Ascending aorta (tissue), 2 donors: ENCODE results near the gene BMPR1A. TPM values are rescaled to one million over a fixed set of nuclear protein-coding genes. Genes with fewer than 3 reads are reported as not detected.
"Not testable (repeated sequence)": the region's sequence is repeated elsewhere in the genome, so short reads cannot be mapped to it uniquely, and the experiment has no call there.

Source experiments
- DNase-seq, 2 donors: peaks; one replicate each; pipeline ENCODE4 v3.0.0-alpha.2; 2019; ENCODE audit warnings: low spot score in 2 of 2
- H3K27ac ChIP-seq, 2 donors: fragments of 200-600 bp; sonication (generic); one replicate each; pipeline ENCODE4 v1.5.1; 2016 to 2017; ENCODE audit warnings: mild to moderate bottlenecking in 1 of 2
- H3K27me3 ChIP-seq: fragments of 200-600 bp; sonication (generic); one replicate; pipeline ENCODE4 v1.5.1; 2017
- H3K36me3 ChIP-seq, 2 donors: fragments of 200-600 bp; sonication (generic); one replicate each; pipeline ENCODE4 v1.5.1; 2016
- H3K4me1 ChIP-seq, 2 donors: fragments of 200-600 bp; sonication (generic); one replicate each; pipeline ENCODE4 v1.5.1; 2016 to 2017; ENCODE audit warnings: mild to moderate bottlenecking in 1 of 2
- H3K4me3 ChIP-seq, 2 donors: fragments of 200-600 bp; sonication (generic); one replicate each; pipeline ENCODE4 v1.5.1; 2016 to 2017; ENCODE audit warnings: mild to moderate bottlenecking in 1 of 2
- H3K9me3 ChIP-seq, 2 donors: fragments of 200-600 bp; sonication (generic); one replicate each; pipeline ENCODE4 v1.5.1; 2016
- intact Hi-C: fragments of 100-400 bp; cut with DNase I; formaldehyde crosslinking; loops from one replicate; pipeline ENCODE4 v1.15.1; 2023
- total RNA-seq: library from RNA; depleted of rRNA; stranded (reverse); fragments of >200 nt; gene quantifications from one replicate; pipeline ENCODE4 v1.1.0, GENCODE V29; 2016
- TF ChIP-seq, protein P1 (sequence below), 3 experiments: fragments of 200-600 bp in 2 of 3; fragments of 450-650 bp in 1 of 3; sonication (generic) in 2 of 3; IDR thresholded peaks; one replicate each; pipeline ENCODE4 v1.5.1; 2016 to 2019; ENCODE audit warnings: antibody characterized with exemption in 3 of 3, mild to moderate bottlenecking in 1 of 3, moderate library complexity in 1 of 3

Gene BMPR1A
- total RNA-seq, 1 donor from 2014 or later, result 12.9 TPM

GRCh38 chr10:86952106-86952505, 195.7 kb downstream of the BMPR1A start:
- peaks cover 34 to 49% of the 10 kb centered on the region in 2 donors for H3K4me1 ChIP-seq
- no peaks in the 10 kb centered on the region for H3K27me3 ChIP-seq
- DNase-seq, result peak in 1 of 2 donors; percentile 31
- no peak overlapping the region for H3K4me3 ChIP-seq
- TF ChIP-seq, protein P1, sequence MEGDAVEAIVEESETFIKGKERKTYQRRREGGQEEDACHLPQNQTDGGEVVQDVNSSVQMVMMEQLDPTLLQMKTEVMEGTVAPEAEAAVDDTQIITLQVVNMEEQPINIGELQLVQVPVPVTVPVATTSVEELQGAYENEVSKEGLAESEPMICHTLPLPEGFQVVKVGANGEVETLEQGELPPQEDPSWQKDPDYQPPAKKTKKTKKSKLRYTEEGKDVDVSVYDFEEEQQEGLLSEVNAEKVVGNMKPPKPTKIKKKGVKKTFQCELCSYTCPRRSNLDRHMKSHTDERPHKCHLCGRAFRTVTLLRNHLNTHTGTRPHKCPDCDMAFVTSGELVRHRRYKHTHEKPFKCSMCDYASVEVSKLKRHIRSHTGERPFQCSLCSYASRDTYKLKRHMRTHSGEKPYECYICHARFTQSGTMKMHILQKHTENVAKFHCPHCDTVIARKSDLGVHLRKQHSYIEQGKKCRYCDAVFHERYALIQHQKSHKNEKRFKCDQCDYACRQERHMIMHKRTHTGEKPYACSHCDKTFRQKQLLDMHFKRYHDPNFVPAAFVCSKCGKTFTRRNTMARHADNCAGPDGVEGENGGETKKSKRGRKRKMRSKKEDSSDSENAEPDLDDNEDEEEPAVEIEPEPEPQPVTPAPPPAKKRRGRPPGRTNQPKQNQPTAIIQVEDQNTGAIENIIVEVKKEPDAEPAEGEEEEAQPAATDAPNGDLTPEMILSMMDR (IDR thresholded peaks at IDR 0.05), result no peak
- peak overlapping the region; percentile 95 to 98 for H3K27ac ChIP-seq
- no peaks in the 10 kb centered on the region for H3K36me3 ChIP-seq
- intact Hi-C loops, result loop anchor here (10.0 kb wide), 1 partner anchor 427 kb away; the partner anchor contains the start of gene WAPL
- no peaks in the 10 kb centered on the region for H3K9me3 ChIP-seq

DNA sequence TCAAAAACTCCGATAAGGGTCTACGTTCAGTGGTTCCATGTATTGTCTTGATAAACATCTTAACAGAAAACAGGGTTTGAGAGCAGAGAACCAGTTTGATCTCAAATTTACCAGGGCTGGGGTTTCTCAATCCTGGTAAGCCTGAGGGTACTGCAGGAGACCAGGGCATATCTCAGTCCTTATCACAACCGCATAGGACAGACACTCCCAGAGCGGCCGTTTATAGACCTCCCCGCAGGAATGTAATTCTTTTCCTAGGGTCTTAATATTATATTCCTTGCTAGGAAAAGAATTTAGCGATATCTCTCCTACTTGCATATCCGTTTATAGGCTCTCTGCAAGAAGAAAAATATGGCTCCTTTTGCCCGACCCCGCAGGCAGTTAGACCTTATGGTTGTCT, 196.3 kb downstream of the BMPR1A start:
- Histone ChIP-seq H3K27ac (peak overlapping the region; percentile 95 to 98), H3K4me1 (peaks cover 40 to 54% of the 10 kb centered on the region in 2 donors)
- not testable (repeated sequence) for H3K36me3 ChIP-seq, H3K9me3 ChIP-seq, H3K4me3 ChIP-seq, H3K27me3 ChIP-seq, DNase-seq
- intact Hi-C loops, result loop anchor here (10.0 kb wide), 1 partner anchor 428 kb away; the partner anchor contains the start of gene WAPL

GRCh38 chr10:86953747-86954680, 197.6 kb downstream of the BMPR1A start:
- peak overlapping the region in 1 of 2 donors; percentile 1 for H3K4me3 ChIP-seq
- H3K4me1 ChIP-seq, result peaks cover 51 to 67% of the 10 kb centered on the region in 2 donors
- H3K36me3 ChIP-seq, result no peaks in the 10 kb centered on the region
- H3K27ac ChIP-seq, result peak overlapping the region; percentile 95 to 98
- no peaks in the 10 kb centered on the region for H3K9me3 ChIP-seq
- no peaks in the 10 kb centered on the region for H3K27me3 ChIP-seq
- TF ChIP-seq, protein P1 (IDR thresholded peaks at IDR 0.05), result no peak
- DNase-seq, result peak in 1 of 2 donors; percentile 91
- intact Hi-C loops, result loop anchor here (10.0 kb wide), 1 partner anchor 429 kb away; the partner anchor contains the start of gene WAPL

GRCh38 chr10:86954681-86955500, 198.5 kb downstream of the BMPR1A start:
- no peak for DNase-seq
- peak overlapping the region; percentile 95 to 98 for H3K27ac ChIP-seq
- peak overlapping the region in 1 of 2 donors; percentile 1 for H3K4me3 ChIP-seq
- H3K9me3 ChIP-seq, result no peaks in the 10 kb centered on the region
- peaks cover 55 to 74% of the 10 kb centered on the region in 2 donors for H3K4me1 ChIP-seq
- TF ChIP-seq, protein P1 (IDR thresholded peaks at IDR 0.05), result no peak
- intact Hi-C loops, result loop anchor here (5.0 to 10.0 kb wide), 2 partner anchors 243 to 430 kb away; partner anchors contain the start of gene WAPL
- H3K36me3 ChIP-seq, result no peaks in the 10 kb centered on the region
- H3K27me3 ChIP-seq, result no peaks in the 10 kb centered on the region

GRCh38 chr10:86955501-86956194, 199.2 kb downstream of the BMPR1A start:
- no peaks in the 10 kb centered on the region for H3K9me3 ChIP-seq
- no peaks in the 10 kb centered on the region for H3K36me3 ChIP-seq
- peak in 1 of 2 donors; percentile 9 for DNase-seq
- peaks cover 58 to 78% of the 10 kb centered on the region in 2 donors for H3K4me1 ChIP-seq
- TF ChIP-seq, protein P1 (IDR thresholded peaks at IDR 0.05), result no peak
- no peaks in the 10 kb centered on the region for H3K27me3 ChIP-seq
- H3K4me3 ChIP-seq, result peak overlapping the region in 1 of 2 donors; percentile 40
- intact Hi-C loops, result loop anchor here (5.0 to 10.0 kb wide), 2 partner anchors 243 to 431 kb away; partner anchors contain the start of gene WAPL
- peak overlapping the region; percentile 95 to 98 for H3K27ac ChIP-seq
